Right lobe of liver (tissue), 4 donors: ENCODE data around the gene SNAI1.

Experiments
- CTCF ChIP-seq, 4 donors: fragments of 200-600 bp in 3 of 4; fragments of 450-650 bp in 1 of 4; IDR thresholded peaks; one replicate each; pipeline versions ENCODE4 v1.5.1 to v1.8.0; 2016 to 2022; ENCODE audit warnings: antibody characterized with exemption in 4 of 4, mild to moderate bottlenecking in 2 of 4
- POLR2A ChIP-seq: fragments of 450-650 bp; IDR thresholded peaks from one replicate; pipeline ENCODE4 v1.6.1; 2017; ENCODE audit warnings: antibody characterized with exemption, mild to moderate bottlenecking
- donor health status: DM: no; HTN: no; CAD: no.
- donor health status: DM: no; HTN: no; CAD: no.
- donor health status: DM: no; HTN: yes; CAD: no.

GRCh38 chr20:49987868-49988690 is 5.3 kb downstream of the SNAI1 start:
- no peak for TF ChIP-seq CTCF (IDR thresholded peaks at IDR 0.05)
- TF ChIP-seq POLR2A, result no peak
